GM12801 (cell line): Measurements from ENCODE around the gene NCAM2.

Source experiments
- TF ChIP-seq, protein P1 (sequence below): IDR thresholded peaks from one replicate; pipeline ENCODE4 v1.5.1; 2011; ENCODE audit warnings: control low read depth; ENCODE audit not compliant: insufficient read length; ENCODE audit errors: extremely low read depth

NCAM2 gene

GRCh38 chr21:21383126-21383525 is 384.9 kb downstream of the NCAM2 start:
- TF ChIP-seq, protein P1, sequence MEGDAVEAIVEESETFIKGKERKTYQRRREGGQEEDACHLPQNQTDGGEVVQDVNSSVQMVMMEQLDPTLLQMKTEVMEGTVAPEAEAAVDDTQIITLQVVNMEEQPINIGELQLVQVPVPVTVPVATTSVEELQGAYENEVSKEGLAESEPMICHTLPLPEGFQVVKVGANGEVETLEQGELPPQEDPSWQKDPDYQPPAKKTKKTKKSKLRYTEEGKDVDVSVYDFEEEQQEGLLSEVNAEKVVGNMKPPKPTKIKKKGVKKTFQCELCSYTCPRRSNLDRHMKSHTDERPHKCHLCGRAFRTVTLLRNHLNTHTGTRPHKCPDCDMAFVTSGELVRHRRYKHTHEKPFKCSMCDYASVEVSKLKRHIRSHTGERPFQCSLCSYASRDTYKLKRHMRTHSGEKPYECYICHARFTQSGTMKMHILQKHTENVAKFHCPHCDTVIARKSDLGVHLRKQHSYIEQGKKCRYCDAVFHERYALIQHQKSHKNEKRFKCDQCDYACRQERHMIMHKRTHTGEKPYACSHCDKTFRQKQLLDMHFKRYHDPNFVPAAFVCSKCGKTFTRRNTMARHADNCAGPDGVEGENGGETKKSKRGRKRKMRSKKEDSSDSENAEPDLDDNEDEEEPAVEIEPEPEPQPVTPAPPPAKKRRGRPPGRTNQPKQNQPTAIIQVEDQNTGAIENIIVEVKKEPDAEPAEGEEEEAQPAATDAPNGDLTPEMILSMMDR = no peak

GRCh38 chr21:21384977-21385376 is 386.8 kb downstream of the NCAM2 start:
- TF ChIP-seq, protein P1 = no peak

GRCh38 chr21:21385404-21385803 is 387.2 kb downstream of the NCAM2 start:
- TF ChIP-seq, protein P1 = no peak

DNA sequence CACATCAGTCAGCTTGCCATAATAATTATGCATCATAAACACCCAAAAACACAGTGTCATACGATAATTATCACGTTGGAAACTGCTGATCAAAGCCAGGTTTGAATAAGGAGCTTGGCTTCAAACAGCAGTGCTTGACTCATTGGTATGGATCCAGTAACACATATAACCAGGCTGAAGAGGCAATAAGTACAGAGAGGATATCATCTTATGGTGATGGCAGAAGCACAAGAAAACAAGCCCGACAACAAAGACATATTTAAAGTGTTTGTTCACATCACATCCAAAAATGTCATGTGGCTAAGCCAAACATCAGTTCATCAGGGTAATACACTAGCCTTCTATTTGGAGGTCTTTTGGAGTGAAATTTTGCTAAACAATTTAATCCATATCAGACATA is 389.7 kb downstream of the NCAM2 start:
- TF ChIP-seq, protein P1 = no peak

DNA sequence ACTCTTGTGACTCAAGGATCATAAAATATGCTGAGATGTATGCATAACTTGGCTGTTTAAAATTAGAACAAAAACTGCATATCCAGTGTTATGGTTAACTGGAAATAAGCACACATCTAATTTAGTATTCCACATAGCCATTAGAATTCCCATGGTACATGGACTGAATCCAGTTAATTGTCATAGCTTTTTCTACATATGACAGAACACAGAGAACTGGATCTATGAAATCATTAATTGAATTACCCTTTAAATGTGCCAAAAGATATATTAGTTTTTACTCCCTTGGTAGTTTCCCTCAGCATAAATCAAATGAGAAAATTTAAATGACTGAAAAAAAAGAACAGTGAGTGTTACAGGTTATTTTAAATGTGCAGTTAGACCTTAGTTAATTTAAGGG is 395.9 kb downstream of the NCAM2 start:
- TF ChIP-seq, protein P1 = no peak

- TF ChIP-seq, protein P1 = no peak
Observed at GRCh38 chr21:21396424-21396823, 398.2 kb downstream of the NCAM2 start.

DNA sequence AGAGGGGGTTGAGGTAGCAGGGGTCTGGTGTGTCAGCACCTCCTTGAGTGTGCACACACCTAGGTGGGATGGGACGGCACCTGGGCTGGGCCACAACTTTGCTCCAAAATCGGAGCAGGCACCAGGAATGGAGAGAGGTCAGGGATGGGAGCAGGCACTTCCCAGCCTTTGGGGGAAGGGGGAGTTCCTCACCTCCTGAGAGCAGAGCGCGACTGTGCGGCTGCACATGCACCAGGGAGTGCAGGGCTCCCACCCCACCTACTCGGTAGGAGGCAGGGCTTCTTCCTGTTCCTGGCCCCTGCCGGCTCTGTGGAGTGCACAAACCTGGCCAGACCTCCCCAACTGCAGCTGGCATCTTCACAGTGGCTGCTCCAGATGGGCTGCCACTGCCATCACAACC is 399.3 kb downstream of the NCAM2 start:
- TF ChIP-seq, protein P1 = no peak

DNA sequence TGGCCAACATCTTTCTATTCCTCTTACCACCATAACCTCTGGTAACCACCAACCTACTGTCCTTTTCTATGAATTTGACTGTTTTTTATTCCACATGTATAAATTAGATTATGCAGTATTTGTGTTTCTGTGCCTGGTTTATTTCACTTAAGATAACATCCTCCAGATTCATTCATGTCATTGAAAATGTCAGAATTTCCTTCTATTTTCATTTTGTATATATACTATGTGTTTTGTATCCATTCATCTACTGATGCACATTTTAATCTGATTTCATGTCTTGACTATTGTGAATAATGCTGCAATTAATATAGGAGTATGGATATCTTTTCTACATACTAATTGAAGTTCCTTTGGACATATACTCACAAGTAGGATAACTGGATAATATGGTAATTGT is 403.2 kb downstream of the NCAM2 start:
- TF ChIP-seq, protein P1 = no peak
